Effector CD4-positive, alpha-beta T cell (primary cell): Measurements from ENCODE around the gene CLEC16A.

Source experiments
- DNase-seq: peaks from one replicate; pipeline ENCODE4 v3.0.0-alpha.2; 2020

The CLEC16A gene

GRCh38 chr16:11128211-11129141 lies 184.1 kb downstream of the CLEC16A start:
- DNase-seq = no peak

DNA sequence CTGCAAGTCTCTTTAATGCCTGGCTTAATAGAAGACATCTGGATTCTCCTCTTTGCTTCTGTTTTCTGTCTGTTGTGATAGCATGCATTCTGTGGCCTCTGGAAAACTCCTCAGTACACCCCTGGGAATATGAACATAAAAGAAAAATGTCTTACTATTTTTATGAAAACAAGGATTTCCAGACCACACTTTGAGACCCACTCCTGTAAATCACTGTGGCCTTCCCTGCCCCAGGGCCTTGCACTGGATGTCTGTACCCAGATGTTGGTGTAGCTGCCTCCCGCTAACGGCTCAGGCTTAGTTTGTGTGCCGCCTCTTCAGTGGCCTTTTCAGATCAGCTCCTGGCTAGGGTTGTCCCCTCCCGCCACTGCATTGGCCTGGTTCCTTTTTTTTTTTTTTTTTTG lies 185.0 kb downstream of the CLEC16A start:
- DNase-seq = no peak

DNA sequence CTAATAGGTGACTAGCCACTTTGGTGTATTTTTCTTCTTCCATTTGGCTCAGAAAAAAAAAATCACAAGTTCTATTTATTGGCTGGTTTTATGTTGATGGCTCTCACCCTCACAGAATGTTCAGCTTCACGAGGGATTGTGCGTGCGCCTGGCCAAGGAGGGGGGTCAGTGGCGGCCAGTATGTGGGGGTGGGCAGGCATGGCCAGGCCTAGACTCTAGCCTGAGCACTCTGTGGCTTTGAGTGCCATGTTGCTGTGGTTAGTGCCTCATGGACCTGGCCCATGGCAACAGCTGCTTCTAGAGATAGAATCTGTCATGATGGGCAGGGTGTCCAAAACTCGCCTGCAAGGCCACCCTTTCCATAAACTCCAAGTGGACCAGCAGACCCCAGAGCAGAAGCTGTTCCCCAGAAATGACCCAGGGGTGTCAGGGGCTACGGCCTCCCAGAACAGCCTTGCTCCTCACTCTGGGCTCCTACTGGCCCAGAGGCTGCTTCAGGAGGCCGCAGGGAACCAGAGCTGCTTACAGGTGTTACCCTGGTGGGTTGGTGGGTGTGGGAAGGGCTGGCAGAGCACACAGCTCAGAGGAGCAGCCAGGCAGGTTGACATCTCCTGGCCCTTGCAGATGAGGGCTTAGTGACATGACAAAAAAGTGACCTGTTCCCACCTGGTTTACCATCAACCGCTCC lies 186.8 kb downstream of the CLEC16A start:
- no peak for DNase-seq

GRCh38 chr16:11131706-11132105 lies 187.3 kb downstream of the CLEC16A start:
- no peak for DNase-seq

DNA sequence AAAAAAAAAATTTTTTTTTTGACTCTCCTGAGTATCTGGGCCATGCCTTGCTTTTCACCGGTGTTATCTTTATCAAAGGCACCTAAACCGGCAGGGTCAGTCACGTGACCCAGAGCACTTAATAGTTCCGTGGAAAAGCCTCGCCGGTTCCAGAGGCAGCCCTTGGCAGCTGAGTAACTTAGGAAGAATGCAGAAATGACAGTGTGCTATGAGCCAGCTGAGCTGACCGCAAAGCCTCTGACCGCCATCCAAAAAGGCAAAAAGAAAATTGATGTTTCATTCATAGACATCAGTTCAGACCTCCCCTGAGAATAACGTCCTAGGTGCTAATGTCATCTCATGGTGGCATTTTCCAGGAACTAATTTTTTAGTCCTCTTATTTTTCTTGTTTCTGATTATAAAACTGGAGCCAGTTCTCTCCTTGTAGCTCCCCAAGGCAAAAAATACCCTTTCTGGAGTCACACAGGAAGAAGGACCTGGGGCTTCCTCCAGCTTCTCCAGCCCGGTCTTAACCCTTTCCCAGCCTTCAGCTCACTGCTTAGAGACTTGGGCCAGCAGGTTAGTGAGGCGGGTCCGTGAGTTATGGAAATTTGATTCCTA lies 189.1 kb downstream of the CLEC16A start:
- DNase-seq = no peak

DNA sequence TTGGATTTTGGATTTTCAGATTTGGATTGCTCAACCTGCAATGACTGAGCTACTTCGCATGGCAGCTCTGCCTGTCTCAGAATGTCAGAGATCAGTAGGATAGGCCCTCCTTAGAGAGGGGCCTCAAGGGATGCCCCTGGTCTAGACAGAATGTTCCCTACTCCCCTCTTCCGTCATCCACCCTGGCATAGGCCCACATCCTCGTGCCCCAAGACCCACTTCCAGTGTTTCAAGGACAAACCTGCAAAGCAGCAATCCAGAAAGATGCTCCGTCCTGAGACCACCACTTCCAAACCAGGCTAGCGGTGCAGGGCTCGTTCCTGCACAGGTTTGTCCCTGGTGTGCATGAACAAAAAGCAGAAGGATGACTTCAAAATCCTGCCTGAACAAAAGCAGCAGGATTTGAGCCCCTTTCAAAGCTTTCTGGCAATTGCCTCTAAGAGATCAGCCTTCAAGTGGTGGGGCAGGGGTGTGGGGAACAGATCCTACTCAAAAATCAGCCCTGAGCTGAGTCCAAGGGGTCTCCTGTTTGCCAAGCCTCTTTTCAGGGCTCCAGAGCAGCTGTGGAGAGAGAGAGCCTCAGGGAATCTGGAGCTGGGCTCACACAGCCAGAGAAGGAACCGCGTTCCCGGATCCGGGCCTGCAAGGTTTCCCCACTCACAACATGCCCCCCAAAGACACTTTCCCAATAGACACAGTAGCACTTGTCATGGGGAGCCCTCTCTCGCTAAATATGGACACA lies 190.5 kb downstream of the CLEC16A start:
- no peak for DNase-seq

DNA sequence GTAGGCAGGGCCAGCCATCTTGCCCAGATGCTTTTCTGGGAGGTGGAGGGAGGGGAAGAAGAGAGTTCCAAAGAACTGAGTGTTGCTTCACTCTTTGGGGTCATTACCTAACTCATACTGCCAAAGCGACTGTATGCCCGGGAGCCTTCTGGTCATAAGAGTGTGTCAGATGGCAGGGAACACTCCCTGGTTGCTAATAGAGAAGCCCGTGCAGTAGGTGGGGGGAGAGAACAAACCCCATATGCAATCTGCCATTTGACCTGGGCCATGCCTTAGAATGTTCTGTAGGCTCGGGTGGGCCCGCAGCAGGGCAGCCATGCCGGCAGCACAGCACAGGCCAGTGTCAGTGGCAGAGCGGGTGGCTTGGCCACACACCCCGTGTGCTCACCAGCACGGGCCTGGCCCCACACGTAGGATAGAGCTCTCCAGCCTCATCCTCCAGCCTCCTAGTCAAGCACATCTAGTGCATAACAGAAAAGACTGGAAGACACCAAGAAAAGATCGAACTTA lies 191.2 kb downstream of the CLEC16A start:
- no peak for DNase-seq

GRCh38 chr16:11136600-11136999 lies 192.2 kb downstream of the CLEC16A start:
- DNase-seq = no peak

DNA sequence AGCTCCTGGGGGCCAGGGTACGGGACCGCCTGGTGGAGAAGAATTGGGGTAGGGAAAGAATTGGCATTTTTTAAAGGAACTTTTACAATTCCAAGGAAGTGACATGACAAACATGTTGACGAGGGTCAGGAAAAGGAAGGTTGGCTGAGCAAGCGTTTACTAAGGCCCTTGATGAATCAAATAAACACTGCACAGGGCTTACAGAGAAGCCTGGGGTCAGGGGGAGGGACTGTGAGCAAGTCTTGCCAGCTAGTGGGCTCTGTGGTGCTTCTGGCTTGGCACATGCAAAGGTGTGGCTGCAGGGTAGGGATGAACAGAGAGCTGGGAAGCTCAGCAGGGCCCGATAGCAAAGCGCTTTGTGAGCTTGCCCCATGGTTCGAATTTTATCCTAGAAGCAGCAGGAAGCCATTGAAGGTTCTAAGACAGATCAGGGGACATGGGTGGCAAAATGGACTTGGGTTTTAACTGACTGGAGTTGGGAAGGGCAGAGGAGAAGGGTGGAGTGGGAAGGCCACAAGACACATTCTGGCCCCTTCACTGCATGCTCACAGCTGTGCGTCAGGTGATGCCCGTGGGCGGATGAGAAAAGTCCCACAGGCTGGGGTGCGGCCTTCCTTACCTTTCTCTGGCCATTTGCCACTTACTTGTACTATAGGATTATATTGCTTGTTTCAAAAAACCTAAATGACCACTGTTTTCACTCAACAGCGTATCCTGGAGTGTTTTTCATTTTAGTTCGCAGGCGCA lies 193.8 kb downstream of the CLEC16A start:
- no peak for DNase-seq

DNA sequence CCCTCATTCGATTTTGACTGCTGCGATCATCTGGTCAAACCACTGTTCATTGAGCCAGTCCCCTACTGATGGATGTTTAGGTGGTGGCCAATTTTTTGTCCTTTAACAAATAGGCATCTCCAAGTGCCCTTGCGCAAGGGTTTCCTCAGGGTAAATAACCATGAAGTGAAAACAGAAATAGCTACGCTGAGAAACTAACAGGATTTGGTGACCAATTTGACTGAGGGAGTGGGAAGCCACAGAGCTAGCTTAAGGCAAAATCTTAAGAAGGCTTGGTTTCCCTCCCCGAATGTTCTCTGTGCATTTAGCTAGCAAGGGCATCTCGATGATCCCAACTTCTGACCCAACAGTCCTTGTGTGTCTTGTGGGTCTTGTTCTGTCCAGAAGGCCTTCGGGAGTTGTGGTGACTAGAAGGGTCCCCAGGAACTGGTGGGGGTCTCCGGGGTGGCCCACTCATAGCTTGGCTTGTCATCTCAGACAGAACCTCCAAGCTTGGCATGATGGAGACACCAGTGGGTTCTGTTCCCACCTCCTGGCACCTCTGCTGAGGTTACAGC lies 194.5 kb downstream of the CLEC16A start:
- no peak for DNase-seq

DNA sequence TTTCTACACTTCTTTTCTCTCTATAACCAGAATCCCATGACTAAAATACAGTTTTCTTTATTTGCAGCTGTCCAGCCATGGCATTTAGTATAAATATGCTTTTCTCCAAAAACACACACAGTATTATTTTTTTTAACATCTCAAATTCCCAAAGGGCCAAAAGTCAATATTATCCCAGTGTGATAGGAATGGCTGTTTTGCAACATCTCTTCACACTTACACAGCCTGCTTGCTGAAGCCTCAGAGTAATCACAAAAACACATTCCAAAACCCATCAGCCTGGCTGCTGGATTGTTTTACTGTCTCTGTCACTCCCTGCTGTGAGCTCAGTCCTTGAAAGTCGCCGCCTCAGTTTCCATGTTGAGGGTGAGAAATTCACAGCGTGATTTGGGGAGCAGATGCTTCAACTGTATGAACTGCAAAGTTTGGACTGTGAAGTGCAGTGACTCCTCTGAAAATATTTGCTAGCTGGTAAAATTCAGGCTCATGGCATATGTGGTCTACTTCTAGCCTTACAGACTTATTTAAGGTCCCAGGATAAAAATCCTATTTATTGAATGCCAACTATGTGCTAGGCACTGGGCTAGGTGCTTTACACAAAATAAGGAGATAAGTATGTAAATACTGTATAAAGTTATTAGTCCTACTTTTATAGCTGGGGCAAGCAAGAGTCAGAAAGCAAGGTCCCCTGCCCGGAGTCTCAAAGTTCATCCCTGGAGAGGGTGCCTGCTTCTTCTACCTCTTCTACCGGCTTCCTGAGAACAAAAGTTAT lies 195.1 kb downstream of the CLEC16A start:
- no peak for DNase-seq

DNA sequence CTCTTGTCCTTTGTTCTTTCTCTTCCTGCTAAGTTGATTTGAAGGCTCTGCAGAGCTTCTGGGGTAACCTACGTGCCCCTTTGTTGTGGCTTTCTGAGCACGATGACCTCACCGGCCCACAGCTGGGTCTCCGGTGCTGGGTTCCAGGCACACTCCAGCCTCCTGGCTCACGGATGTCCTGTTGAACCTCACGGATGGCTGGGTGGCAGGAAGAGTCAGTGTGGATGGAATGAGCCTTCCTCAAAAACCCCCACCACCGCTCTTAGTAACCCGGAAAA lies 195.7 kb downstream of the CLEC16A start:
- no peak for DNase-seq

DNA sequence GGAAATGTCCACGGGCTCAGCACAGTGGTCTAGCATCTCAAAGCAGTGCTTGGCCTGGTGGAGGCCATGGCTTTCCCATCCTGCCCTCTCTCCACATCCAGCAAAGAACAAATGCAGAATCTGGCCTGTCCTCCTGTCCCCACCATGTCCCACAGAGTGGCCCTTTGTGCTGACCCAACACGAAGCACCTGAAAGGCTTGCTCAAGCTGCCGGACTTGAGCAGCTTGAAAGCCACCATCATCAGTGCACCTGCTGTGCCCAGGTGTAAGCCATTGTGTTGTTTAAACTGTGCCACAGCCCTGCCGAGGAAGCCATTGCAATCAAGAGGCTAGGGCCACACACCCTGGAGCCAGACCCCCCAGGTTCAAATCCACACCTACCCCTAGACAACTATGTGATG lies 196.1 kb downstream of the CLEC16A start:
- no peak for DNase-seq

DNA sequence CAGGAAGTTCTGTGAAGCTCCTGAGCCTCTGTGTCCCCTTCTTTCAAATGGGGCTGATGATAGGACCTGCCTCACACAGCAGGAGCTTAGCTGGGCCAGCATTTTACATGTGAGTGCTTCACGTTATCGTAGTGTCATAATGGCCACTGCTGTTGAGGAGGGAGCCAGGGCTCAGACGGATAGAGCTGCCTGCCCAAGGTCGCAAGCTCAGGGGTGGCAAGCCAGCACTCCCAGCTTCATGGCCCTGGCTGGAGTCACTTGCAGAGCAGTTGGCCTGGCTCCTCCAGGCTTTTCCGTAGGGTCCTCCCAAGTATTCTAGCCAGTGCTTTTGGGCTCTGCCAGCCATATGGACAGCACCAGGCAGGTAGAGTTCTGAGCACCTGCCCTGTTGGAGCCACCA lies 196.5 kb downstream of the CLEC16A start:
- no peak for DNase-seq

- no peak for DNase-seq
These were observed 197.3 kb downstream of the CLEC16A start for GRCh38 chr16:11141409-11142260.

DNA sequence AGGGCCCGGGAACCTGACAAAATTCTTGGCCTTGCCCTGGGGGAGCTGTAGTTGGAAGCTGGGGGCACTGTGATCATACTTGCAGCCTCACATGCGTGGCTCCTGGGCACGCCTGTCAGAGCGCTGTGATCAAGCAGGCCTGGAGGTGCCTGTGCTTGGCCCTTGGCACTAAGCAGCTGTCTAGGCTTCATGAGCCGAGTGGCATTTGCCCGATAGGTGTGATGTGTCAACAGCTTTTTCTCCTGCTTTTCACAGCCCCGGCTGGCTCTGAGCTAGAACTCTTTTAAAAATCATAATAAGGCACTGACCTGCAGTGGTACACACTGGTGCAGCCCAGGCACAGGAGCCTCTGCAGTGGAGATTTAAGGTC lies 197.9 kb downstream of the CLEC16A start:
- DNase-seq = no peak

GRCh38 chr16:11142951-11143350 lies 198.6 kb downstream of the CLEC16A start:
- DNase-seq = no peak

GRCh38 chr16:11143372-11144035 lies 199.1 kb downstream of the CLEC16A start:
- no peak for DNase-seq

DNA sequence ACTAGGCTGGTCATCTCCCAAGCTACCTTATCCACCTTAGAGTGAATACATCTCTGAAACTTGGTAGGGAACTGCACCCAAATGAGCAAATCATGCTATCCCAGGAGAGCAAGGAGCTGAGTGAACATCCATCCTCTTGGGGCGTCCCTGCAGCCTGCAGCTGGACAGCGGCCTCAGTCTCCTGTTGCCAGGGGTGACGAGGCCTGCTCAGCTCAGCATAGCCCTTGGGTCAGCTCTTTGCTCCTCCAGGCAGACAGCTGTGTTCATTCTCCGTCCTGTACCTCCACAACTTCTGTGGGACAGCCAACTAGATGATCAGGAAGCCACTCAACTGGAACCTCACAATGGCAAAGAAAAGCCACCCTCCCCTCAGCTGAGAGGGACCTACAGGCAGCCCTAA lies 199.8 kb downstream of the CLEC16A start:
- DNase-seq = no peak
